ENCODE measurements around the gene LSM8. TPM values are rescaled to one million over a fixed set of nuclear protein-coding genes. Genes with fewer than 3 reads are reported as not detected.

Gene LSM8
- total RNA-seq, 1 experiment from 2014 or later = 29.4 TPM

DNA sequence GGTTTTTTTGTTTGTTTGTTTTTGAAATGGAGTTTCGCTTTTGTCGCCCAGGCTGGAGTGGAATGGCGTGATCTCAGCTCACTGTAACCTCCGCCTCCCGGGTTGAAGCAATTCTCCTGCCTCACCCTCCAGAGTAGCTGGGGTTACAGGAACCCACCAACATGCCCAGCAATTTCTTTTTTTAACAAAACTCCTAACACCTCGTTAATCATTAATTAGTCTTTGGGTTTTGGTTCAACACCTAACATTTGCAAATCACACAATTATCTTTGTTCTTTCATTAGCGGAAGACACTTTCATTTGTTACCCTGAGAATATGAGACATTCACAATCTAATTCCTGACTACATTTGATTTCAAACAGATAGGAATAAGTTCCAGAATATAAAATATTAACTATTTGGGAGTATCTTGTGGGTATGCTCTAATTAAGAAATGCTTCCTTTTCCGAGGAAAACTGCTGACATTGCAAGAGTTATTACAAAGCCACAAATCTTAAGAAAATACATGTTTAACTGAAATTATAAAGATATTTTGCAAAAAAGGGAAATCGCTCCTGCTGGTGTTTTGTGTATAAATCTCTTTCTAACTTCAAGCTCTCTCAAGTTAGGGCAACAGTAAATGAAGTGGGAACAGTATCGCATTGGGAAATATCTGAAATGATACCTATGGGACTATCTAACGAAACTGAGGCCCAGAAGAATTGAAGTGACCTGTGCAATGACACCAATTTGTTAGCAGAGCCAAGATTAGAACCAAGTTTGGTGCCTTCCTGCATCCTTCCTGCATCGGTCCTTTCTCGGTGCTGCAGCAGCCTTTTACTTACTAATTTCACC lies 1.2 kb upstream of the LSM8 start:
- ATAC-seq = no peak
- Histone ChIP-seq H4K20me1 (ENCODE audit: insufficient read depth) (no peaks in the 10 kb centered on the region; the same call in 1 of the 2 replicates), H3K4me3 (replicated peaks in 1 of 2; ENCODE audit: low read depth in 1 of 2, low read length in 2 of 2) (peak overlapping the region; percentile 70 to 91), H3K27me3 (ENCODE audit: insufficient read depth, low read length) (no peaks in the 10 kb centered on the region), H2AFZ (ENCODE audit: low read depth, low read length, poor library complexity, severe bottlenecking) (no peak overlapping the region), H3K36me3 (ENCODE audit: control insufficient read depth in 1 of 2, insufficient read depth in 2 of 2, low read length in 2 of 2) (peaks cover 7% of the 10 kb centered on the region in 2 experiments; a peak in 3 of 4 replicates), H3K27ac (ENCODE audit: low read depth, low read length) (peak overlapping the region; percentile 69), H3K9ac (ENCODE audit: low read length) (peak overlapping the region; percentile 90), H3K4me1 (ENCODE audit: control insufficient read depth in 1 of 2, insufficient read depth in 2 of 2, low read length in 2 of 2) (peaks cover 2 to 15% of the 10 kb centered on the region in 2 experiments; a peak in 3 of 4 replicates), H3K79me2 (ENCODE audit: insufficient read depth, low read length) (peaks cover 52% of the 10 kb centered on the region), H3K4me2 (ENCODE audit: low read length) (peak overlapping the region; percentile 80), H3K9me2 (ENCODE audit: insufficient read depth) (no peaks in the 10 kb centered on the region), H3K9me3 (ENCODE audit: control insufficient read depth in 1 of 2, insufficient read depth in 1 of 2, low read depth in 1 of 2, low read length in 2 of 2) (no peaks in the 10 kb centered on the region)
- intact Hi-C loops (cut with micrococcal nuclease) = no loop called here
- ChIA-PET CTCF (no interaction called here), POLR2A (no interaction called here), RAD21 (ENCODE audit: low non-redundant PET in 1 of 2, low total read pairs in 2 of 2, uncharacterized antibody in 2 of 2, unreplicated experiment in 2 of 2) (no interaction called here)
- BruUV-seq (replicated peaks) = no TSS peak
- TF ChIP-seq, protein P1, sequence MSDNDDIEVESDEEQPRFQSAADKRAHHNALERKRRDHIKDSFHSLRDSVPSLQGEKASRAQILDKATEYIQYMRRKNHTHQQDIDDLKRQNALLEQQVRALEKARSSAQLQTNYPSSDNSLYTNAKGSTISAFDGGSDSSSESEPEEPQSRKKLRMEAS (IDR thresholded peaks at IDR 0.05) = no peak
- no peak for TF ChIP-seq TCF7L2 (IDR thresholded peaks at IDR 0.05; ENCODE audit: borderline replicate concordance, extremely low read depth, insufficient read depth, insufficient read length)
- TF ChIP-seq SIN3A (IDR thresholded peaks at IDR 0.05; ENCODE audit: low read depth) = no peak
- TF ChIP-seq CTCF (IDR thresholded peaks at IDR 0.05 in 2 of 3, conservative IDR thresholded peaks at IDR 0.05 in 1 of 3; ENCODE audit: borderline replicate concordance in 1 of 3, insufficient read depth in 1 of 3, low read depth in 2 of 3, low read length in 2 of 3) = no peak
- no peak for TF ChIP-seq CEBPB (IDR thresholded peaks at IDR 0.05; ENCODE audit: low read depth)
- no peak for TF ChIP-seq FOSL1 (IDR thresholded peaks at IDR 0.05; ENCODE audit: low read depth)
- no peak for TF ChIP-seq EZH2phosphoT487 (IDR thresholded peaks at IDR 0.05; ENCODE audit: borderline replicate concordance)
- no peak for TF ChIP-seq REST (IDR thresholded peaks at IDR 0.05; ENCODE audit: low read depth)
- TF ChIP-seq POLR2A (IDR thresholded peaks at IDR 0.05; ENCODE audit: borderline replicate concordance, extremely low read depth, insufficient read depth, insufficient read length) = no peak
- TF ChIP-seq EGR1 (IDR thresholded peaks at IDR 0.05; ENCODE audit: low read depth) = no peak
- no peak for TF ChIP-seq ZFX (IDR thresholded peaks at IDR 0.05)
- DNase-seq (ENCODE audit: low read depth, low spot score) = no peak

Data from HCT116 (cell line).